OCI-LY7 (cell line): ENCODE data around the gene ABL1. TPM values are rescaled to one million over a fixed set of nuclear protein-coding genes. Genes with fewer than 3 reads are reported as not detected.

Experiments used
- BruUV-seq: library from RNA; stranded (reverse); fragments of 400-500 nt; replicated peaks from 2 replicates; lab custom pipeline; 2021; lab: Mats Ljungman, UMichigan
- CTCF ChIA-PET: fragments of 300-600 bp; sonication (Branson Sonifier 250); formaldehyde crosslinking; loops from one replicate; lab custom pipeline; 2022; ENCODE audit warnings: antibody characterized with exemption; ENCODE audit not compliant: unreplicated experiment; lab: Charles Lee
- POLR2A ChIA-PET: fragments of 300-600 bp; sonication (Branson Sonifier 250); formaldehyde crosslinking; loops from one replicate; lab custom pipeline; 2022; ENCODE audit warnings: antibody characterized with exemption; lab: Charles Lee
- DNase-seq: peaks from one replicate; pipeline ENCODE4 v3.0.0-alpha.2; 2015; ENCODE audit warnings: low spot score
- H2AFZ ChIP-seq: fragments of 200-600 bp; sonication (generic), shearing (Covaris generic); 2 replicates; pipeline ENCODE4 v1.6.1; 2014; ENCODE audit warnings: mild to moderate bottlenecking, antibody characterized with exemption, low read length, moderate library complexity
- H3K27ac ChIP-seq: fragments of 200-600 bp; sonication (generic); 2 replicates; pipeline ENCODE4 v1.5.1; 2014; ENCODE audit warnings: mixed run types, low read depth, mild to moderate bottlenecking, moderate library complexity, low read length, inconsistent platforms; ENCODE audit not compliant: poor library complexity, severe bottlenecking
- H3K36me3 ChIP-seq: fragments of 200-600 bp; sonication (generic); 2 replicates; pipeline ENCODE4 v1.6.1; 2014; ENCODE audit warnings: mild to moderate bottlenecking, antibody characterized with exemption, low read length, moderate library complexity, mixed read lengths; ENCODE audit not compliant: insufficient read depth
- H3K4me1 ChIP-seq: fragments of 200-600 bp; sonication (generic); 2 replicates; pipeline ENCODE4 v1.5.1; 2014; ENCODE audit warnings: mild to moderate bottlenecking, low read length; ENCODE audit not compliant: insufficient read depth, poor library complexity, severe bottlenecking
- H3K4me2 ChIP-seq: fragments of 200-600 bp; sonication (generic); 2 replicates; pipeline ENCODE4 v1.6.1; 2014; ENCODE audit warnings: mild to moderate bottlenecking, low read length
- H3K4me3 ChIP-seq: fragments of 200-600 bp; sonication (generic); 2 replicates; pipeline ENCODE4 v1.5.1; 2014; ENCODE audit warnings: mild to moderate bottlenecking, low read depth, low read length; ENCODE audit not compliant: poor library complexity, severe bottlenecking
- H3K79me2 ChIP-seq: fragments of 200-600 bp; sonication (generic); 2 replicates; pipeline ENCODE4 v1.6.1; 2016; ENCODE audit warnings: low read depth, mild to moderate bottlenecking, low read length, moderate library complexity, mixed read lengths; ENCODE audit not compliant: insufficient read depth
- H3K9me2 ChIP-seq: fragments of 200-600 bp; sonication (generic); 2 replicates; pipeline ENCODE4 v1.6.1; 2016; ENCODE audit warnings: mild to moderate bottlenecking, low read length, mixed read lengths; ENCODE audit not compliant: insufficient read depth
- H3K9me3 ChIP-seq: fragments of 200-600 bp; sonication (generic); 2 replicates; pipeline ENCODE4 v1.6.1; 2014; ENCODE audit warnings: mild to moderate bottlenecking, mixed run types, low read length, mixed read lengths
- H4K20me1 ChIP-seq: fragments of 200-600 bp; sonication (generic); 2 replicates; pipeline ENCODE4 v1.6.1; 2014; ENCODE audit warnings: mild to moderate bottlenecking, antibody characterized with exemption, low read length, moderate library complexity, mixed read lengths; ENCODE audit not compliant: insufficient read depth
- CTCF ChIP-seq: fragments of 200-600 bp; sonication (generic); conservative IDR thresholded peaks from 2 replicates; pipeline ENCODE4 v1.5.1; 2014; ENCODE audit warnings: mild to moderate bottlenecking, antibody characterized with exemption, low read length, moderate library complexity, mixed read lengths
- EZH2phosphoT487 ChIP-seq: fragments of 200-600 bp; sonication (generic); IDR thresholded peaks from 2 replicates; pipeline ENCODE4 v1.6.1; 2018; ENCODE audit warnings: low read depth, borderline replicate concordance, mild to moderate bottlenecking, mixed run types, antibody characterized with exemption, low read length, moderate library complexity, mixed read lengths
- intact Hi-C: fragments of 100-400 bp; cut with micrococcal nuclease; formaldehyde crosslinking; loops from one replicate; pipeline ENCODE4 v1.10.0; 2022; ENCODE audit not compliant: unreplicated experiment
- total RNA-seq, 2 experiments: library from RNA; depleted of rRNA in 1 of 2; stranded (reverse); fragments of >200 nt in 1 of 2; shearing (Covaris generic) in 1 of 2; gene quantifications; 2 replicates each; pipeline ENCODE4 v1.2.3, GENCODE V29; 2014 to 2022

ABL1 gene
- total RNA-seq, 2 experiments from 2014 or later: 8.1 to 28.3 TPM

DNA sequence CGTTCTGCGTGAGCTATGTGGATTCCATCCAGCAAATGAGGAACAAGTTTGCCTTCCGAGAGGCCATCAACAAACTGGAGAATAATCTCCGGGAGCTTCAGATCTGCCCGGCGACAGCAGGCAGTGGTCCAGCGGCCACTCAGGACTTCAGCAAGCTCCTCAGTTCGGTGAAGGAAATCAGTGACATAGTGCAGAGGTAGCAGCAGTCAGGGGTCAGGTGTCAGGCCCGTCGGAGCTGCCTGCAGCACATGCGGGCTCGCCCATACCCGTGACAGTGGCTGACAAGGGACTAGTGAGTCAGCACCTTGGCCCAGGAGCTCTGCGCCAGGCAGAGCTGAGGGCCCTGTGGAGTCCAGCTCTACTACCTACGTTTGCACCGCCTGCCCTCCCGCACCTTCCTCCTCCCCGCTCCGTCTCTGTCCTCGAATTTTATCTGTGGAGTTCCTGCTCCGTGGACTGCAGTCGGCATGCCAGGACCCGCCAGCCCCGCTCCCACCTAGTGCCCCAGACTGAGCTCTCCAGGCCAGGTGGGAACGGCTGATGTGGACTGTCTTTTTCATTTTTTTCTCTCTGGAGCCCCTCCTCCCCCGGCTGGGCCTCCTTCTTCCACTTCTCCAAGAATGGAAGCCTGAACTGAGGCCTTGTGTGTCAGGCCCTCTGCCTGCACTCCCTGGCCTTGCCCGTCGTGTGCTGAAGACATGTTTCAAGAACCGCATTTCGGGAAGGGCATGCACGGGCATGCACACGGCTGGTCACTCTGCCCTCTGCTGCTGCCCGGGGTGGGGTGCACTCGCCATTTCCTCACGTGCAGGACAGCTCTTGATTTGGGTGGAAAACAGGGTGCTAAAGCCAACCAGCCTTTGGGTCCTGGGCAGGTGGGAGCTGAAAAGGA lies 50.7 kb downstream of the ABL1 start:
- CTCF ChIA-PET: no interaction called here

GRCh38 chr9:130886981-130887380 lies 51.9 kb downstream of the ABL1 start:
- H3K36me3 ChIP-seq: no peaks in the 10 kb centered on the region
- ChIA-PET POLR2A (no interaction called here), CTCF (no interaction called here)
- H3K4me3 ChIP-seq: no peak overlapping the region
- no peaks in the 10 kb centered on the region for H3K4me1 ChIP-seq
- BruUV-seq: no TSS peak
- no peaks in the 10 kb centered on the region for H3K9me2 ChIP-seq
- no peak overlapping the region for H2AFZ ChIP-seq
- no peak overlapping the region for H3K4me2 ChIP-seq
- H3K9me3 ChIP-seq: no peaks in the 10 kb centered on the region
- TF ChIP-seq CTCF: no peak
- TF ChIP-seq EZH2phosphoT487: no peak
- no peak overlapping the region for H3K27ac ChIP-seq
- no peaks in the 10 kb centered on the region; the same call in 1 of the 2 replicates for H4K20me1 ChIP-seq
- intact Hi-C loops: no loop called here
- H3K79me2 ChIP-seq: no peaks in the 10 kb centered on the region
- DNase-seq: no peak

More for the DNA sequence above, 50.7 kb downstream of the ABL1 start:
- H3K9me3 ChIP-seq: no peaks in the 10 kb centered on the region
- no peaks in the 10 kb centered on the region for H3K4me1 ChIP-seq
- no peaks in the 10 kb centered on the region for H3K79me2 ChIP-seq
- no peak overlapping the region for H2AFZ ChIP-seq
- no peaks in the 10 kb centered on the region for H3K9me2 ChIP-seq
- no peak for TF ChIP-seq EZH2phosphoT487
- TF ChIP-seq CTCF: no peak
- BruUV-seq: no TSS peak
- 0 out of 2 replicates have a peak, but pooled peaks cover under 1% of the 10 kb centered on the region for H3K36me3 ChIP-seq
- H3K4me3 ChIP-seq: no peak overlapping the region
- POLR2A ChIA-PET: interaction anchor here (0.5 to 0.6 kb wide), 3 partner anchors 60 to 1443 kb away, joined by 3 to 5 read pairs (median 4); no protein-coding TSS in a partner anchor
- intact Hi-C loops: no loop called here
- no peaks in the 10 kb centered on the region; the same call in 1 of the 2 replicates for H4K20me1 ChIP-seq
- H3K27ac ChIP-seq: no peak overlapping the region
- no peak overlapping the region for H3K4me2 ChIP-seq
- no peak for DNase-seq
